ENCODE data around the gene MRAS. TPM values are rescaled to one million over a fixed set of nuclear protein-coding genes. Genes with fewer than 3 reads are reported as not detected.

MRAS gene
- total and polyA plus RNA-seq, 2 of the 13 experiments (the other 11 are each of a cell fraction or from before 2014, with no cell fraction given) = 8.8 to 36.2 TPM

DNA sequence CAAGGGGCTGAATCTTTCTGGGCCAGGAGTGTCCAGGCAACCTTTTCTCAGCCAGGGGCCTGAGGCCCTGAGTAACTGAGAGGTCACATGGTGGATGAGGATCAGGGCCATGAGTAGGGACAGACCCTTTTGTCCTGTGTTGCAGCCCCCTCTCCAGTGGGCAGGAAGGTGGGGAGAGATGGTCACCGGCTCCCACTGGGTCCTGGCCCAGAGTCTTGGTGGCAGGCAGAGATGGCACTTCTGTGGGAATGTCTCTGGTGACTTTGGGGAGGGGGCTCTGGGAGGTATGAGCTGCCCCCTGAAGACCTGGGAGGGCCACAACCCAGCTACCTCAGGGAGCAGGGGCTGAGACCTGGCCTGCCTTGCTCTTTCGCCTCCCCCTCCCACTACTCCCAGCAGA is 92.9 kb downstream of the MRAS start:
- no peak for ATAC-seq

More for the DNA sequence above, 92.9 kb downstream of the MRAS start:
- no peak for TF ChIP-seq GATAD2A (CRISPR knock-in tag; IDR thresholded peaks at IDR 0.05)
- TF ChIP-seq, protein P1, sequence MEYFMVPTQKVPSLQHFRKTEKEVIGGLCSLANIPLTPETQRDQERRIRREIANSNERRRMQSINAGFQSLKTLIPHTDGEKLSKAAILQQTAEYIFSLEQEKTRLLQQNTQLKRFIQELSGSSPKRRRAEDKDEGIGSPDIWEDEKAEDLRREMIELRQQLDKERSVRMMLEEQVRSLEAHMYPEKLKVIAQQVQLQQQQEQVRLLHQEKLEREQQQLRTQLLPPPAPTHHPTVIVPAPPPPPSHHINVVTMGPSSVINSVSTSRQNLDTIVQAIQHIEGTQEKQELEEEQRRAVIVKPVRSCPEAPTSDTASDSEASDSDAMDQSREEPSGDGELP (IDR thresholded peaks at IDR 0.05; ENCODE audit: borderline replicate concordance, low read depth) = no peak
- TF ChIP-seq ZFX (CRISPR knock-in tag; IDR thresholded peaks at IDR 0.05; ENCODE audit: low read depth) = no peak
- TF ChIP-seq ZNF577 (CRISPR knock-in tag; IDR thresholded peaks at IDR 0.05; ENCODE audit: borderline replicate concordance, low read depth) = no peak
- TF ChIP-seq, protein P2, sequence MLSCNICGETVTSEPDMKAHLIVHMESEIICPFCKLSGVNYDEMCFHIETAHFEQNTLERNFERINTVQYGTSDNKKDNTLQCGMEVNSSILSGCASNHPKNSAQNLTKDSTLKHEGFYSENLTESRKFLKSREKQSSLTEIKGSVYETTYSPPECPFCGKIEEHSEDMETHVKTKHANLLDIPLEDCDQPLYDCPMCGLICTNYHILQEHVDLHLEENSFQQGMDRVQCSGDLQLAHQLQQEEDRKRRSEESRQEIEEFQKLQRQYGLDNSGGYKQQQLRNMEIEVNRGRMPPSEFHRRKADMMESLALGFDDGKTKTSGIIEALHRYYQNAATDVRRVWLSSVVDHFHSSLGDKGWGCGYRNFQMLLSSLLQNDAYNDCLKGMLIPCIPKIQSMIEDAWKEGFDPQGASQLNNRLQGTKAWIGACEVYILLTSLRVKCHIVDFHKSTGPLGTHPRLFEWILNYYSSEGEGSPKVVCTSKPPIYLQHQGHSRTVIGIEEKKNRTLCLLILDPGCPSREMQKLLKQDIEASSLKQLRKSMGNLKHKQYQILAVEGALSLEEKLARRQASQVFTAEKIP (CRISPR knock-in tag; IDR thresholded peaks at IDR 0.05; ENCODE audit: borderline replicate concordance) = no peak
- TF ChIP-seq PHB2 (IDR thresholded peaks at IDR 0.05; ENCODE audit: partially characterized antibody) = no peak
- TF ChIP-seq, protein P3, sequence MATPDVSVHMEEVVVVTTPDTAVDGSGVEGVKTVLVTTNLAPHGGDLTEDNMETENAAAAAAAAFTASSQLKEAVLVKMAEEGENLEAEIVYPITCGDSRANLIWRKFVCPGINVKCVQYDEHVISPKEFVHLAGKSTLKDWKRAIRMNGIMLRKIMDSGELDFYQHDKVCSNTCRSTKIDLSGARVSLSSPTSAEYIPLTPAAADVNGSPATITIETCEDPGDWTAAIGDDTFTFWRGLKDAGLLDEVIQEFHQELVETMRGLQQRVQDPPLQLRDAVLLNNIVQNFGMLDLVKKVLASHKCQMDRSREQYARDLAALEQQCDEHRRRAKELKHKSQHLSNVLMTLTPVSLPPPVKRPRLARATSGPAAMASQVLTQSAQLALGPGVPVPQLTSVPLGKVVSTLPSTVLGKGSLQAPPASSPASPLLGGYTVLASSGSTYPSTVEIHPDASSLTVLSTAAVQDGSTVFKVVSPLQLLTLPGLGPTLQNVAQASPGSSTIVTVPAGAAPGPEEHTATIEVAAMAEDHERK (CRISPR knock-in tag; IDR thresholded peaks at IDR 0.05; ENCODE audit: low read depth) = no peak
- TF ChIP-seq SOX6 (IDR thresholded peaks at IDR 0.05) = no peak
- TF ChIP-seq SOX6 (CRISPR knock-in tag; IDR thresholded peaks at IDR 0.05) = no peak
- no peak for TF ChIP-seq CREM (IDR thresholded peaks at IDR 0.05)
- TF ChIP-seq CREM (CRISPR knock-in tag; IDR thresholded peaks at IDR 0.05) = no peak
- no peak for TF ChIP-seq ZNF629 (CRISPR knock-in tag; conservative IDR thresholded peaks at IDR 0.05)
- no peak for TF ChIP-seq MAZ (IDR thresholded peaks at IDR 0.05; ENCODE audit: borderline replicate concordance, low read depth, low read length)
- no peak for TF ChIP-seq MAZ (CRISPR knock-in tag; IDR thresholded peaks at IDR 0.05; ENCODE audit: low read depth)
- no peak for TF ChIP-seq ZNF552 (CRISPR knock-in tag; IDR thresholded peaks at IDR 0.05; ENCODE audit: borderline replicate concordance)
- no peak for TF ChIP-seq ZSCAN31 (CRISPR knock-in tag; IDR thresholded peaks at IDR 0.05; ENCODE audit: low read depth)
- TF ChIP-seq, protein P4, sequence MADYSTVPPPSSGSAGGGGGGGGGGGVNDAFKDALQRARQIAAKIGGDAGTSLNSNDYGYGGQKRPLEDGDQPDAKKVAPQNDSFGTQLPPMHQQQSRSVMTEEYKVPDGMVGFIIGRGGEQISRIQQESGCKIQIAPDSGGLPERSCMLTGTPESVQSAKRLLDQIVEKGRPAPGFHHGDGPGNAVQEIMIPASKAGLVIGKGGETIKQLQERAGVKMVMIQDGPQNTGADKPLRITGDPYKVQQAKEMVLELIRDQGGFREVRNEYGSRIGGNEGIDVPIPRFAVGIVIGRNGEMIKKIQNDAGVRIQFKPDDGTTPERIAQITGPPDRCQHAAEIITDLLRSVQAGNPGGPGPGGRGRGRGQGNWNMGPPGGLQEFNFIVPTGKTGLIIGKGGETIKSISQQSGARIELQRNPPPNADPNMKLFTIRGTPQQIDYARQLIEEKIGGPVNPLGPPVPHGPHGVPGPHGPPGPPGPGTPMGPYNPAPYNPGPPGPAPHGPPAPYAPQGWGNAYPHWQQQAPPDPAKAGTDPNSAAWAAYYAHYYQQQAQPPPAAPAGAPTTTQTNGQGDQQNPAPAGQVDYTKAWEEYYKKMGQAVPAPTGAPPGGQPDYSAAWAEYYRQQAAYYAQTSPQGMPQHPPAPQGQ (CRISPR knock-in tag; IDR thresholded peaks at IDR 0.05; ENCODE audit: borderline replicate concordance) = no peak
- no peak for TF ChIP-seq DR1 (CRISPR knock-in tag; IDR thresholded peaks at IDR 0.05)
- TF ChIP-seq RORA (CRISPR knock-in tag; IDR thresholded peaks at IDR 0.05) = no peak
- TF ChIP-seq HNRNPK (IDR thresholded peaks at IDR 0.05; ENCODE audit: low read depth, low read length, poor library complexity, severe bottlenecking) = no peak
- TF ChIP-seq ZNF143 (CRISPR knock-in tag; IDR thresholded peaks at IDR 0.05) = no peak
- intact Hi-C loops (cut with micrococcal nuclease; ENCODE audit: unreplicated experiment) = no loop called here
- H3K4me2 ChIP-seq (ENCODE audit: low read depth, low read length) = no peak overlapping the region
- no peaks in the 10 kb centered on the region for H3K9me3 ChIP-seq (ENCODE audit: low read length)
- WGBS (ENCODE audit: low lambda C conversion rate) = 86% methylated on average over 1 of the region's 2 CpGs
- no peaks in the 10 kb centered on the region for H3K27me3 ChIP-seq (ENCODE audit: control insufficient read depth in 1 of 2, insufficient read depth in 2 of 2, low read length in 2 of 2)
- H4K20me1 ChIP-seq (ENCODE audit: insufficient read depth, low read length) = no peaks in the 10 kb centered on the region
- no TSS peak for BruUV-seq (replicated peaks)
- no peak overlapping the region for H3K4me3 ChIP-seq (replicated peaks in 1 of 3; ENCODE audit: insufficient read depth in 1 of 3, low read depth in 2 of 3, low read length in 3 of 3)
- CTCF ChIA-PET (ENCODE audit: low intra/inter-chr PET ratio, low total read pairs) = no interaction called here
- no peaks in the 10 kb centered on the region for H3K36me3 ChIP-seq (replicated peaks in 1 of 2; ENCODE audit: control insufficient read depth in 1 of 2, insufficient read depth in 2 of 2, low read length in 2 of 2)
- no peak for DNase-seq (ENCODE audit: low spot score)
- H2AFZ ChIP-seq (ENCODE audit: low read length) = no peak overlapping the region
- H3K79me2 ChIP-seq (ENCODE audit: insufficient read depth, low read length) = no peaks in the 10 kb centered on the region
- FAIRE-seq = no peak
- H3K27ac ChIP-seq (ENCODE audit: extremely low read length, insufficient read depth, low read length) = no peak overlapping the region
- POLR2A ChIA-PET = no interaction called here
- in situ Hi-C loops (cut with HindIII; ENCODE audit: extremely low pct_ligation_motif_present, low pct_unique_long_range_greater_than_20kb) = no loop called here
- H3K9ac ChIP-seq (ENCODE audit: insufficient read depth, low read depth, low read length) = no peak overlapping the region
- H3K4me1 ChIP-seq (ENCODE audit: insufficient read depth, low read length) = peaks cover 24% of the 10 kb centered on the region
